Activated naive CD4-positive, alpha-beta T cell treated with Interleukin-2 at 50 U/mL for 16 hours (primary cell): Measurements from ENCODE around the gene SMAD3.
"Not testable (repeated sequence)": the region's sequence is repeated elsewhere in the genome, so short reads cannot be mapped to it uniquely, and the experiment has no call there.

Source experiments
- DNase-seq: peaks from one replicate; pipeline ENCODE4 v3.0.0-alpha.2; 2020

The SMAD3 gene

DNA sequence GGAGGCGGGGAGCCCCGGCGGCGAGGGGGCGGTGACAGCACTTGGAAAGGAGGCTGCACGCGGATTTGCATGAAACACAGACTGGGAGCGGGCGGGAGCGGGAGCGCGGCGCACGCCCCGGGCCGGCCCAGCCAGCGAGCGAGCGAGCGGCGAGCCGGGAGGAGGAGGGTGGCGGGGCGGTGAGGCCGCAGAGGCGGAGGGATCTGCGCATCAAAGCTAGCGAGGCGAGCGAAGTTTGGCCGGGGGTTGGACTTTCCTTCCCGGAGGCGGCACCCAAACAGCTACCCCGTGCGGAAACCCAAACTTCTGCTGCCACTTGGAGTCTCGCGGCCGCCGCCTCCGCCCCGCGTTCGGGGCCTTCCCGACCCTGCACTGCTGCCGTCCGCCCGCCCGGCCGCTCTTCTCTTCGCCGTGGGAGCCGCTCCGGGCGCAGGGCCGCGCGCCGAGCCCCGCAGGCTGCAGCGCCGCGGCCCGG, at the start of gene SMAD3:
SMAD3 (plus strand) TSS at position 72 of the 475 bp plus-strand sequence. CDS start 553 bp downstream, outside the sequence.
- peak; percentile 77 for DNase-seq

DNA sequence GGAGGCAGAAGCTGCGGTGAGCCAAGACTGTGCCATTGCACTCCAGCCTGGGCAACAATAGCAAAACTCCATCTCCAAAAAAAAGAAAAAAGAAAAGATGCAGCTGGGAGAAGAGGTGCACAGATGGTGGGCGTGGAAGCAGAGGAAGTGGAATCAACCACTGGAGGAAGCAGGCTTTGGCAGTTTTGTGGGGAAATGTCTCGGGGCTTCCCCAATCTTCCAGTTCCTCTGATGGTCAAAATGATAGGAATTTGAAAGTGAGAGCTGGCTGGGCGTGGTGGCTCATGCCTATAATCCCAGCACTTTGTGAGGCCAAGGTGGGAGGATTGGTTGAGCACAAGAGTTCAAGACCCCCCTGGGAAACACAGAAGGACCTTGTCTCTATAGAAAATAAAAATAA, 48.1 kb upstream of the SMAD3 start:
- DNase-seq: no peak

DNA sequence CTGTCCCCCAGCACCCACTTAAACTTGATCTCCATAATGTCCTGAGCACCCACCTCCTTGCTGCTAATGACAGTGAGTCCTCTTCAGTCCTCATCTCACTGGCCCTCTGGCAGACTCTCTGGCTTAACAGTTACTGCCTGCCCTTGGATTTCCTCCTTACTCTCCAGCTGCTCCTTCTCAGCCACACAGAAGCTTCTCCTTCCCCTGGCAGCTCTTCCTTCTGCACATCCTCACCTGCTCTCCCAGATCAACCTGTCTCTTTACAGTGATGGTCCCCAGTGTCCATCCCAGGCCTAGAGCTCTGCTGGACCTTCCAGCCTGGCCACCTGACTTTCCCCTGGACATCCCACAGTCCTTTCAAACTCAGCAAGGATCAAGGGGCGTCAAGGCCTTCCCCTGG, 47.4 kb upstream of the SMAD3 start:
- no peak for DNase-seq

DNA sequence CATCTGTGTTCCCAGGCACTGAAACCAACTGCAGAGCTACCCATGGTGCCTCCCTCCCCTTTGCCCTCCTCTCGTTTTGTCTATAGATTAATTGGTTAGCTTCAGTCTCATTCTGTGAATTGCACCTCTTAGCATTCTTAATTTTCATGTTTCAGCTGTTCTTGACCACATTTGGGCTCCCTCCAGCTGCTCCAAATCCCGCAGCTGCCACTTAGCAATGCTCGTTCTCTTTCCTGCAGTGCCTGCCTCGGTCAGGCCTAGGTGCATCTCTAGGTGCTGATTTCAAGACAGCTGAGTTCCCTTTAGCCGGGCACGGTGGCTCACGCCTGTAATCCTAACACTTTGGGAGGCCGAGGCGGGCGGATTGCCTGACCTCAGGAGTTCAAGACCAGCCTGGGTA, 47.0 kb upstream of the SMAD3 start:
- no peak for DNase-seq

DNA sequence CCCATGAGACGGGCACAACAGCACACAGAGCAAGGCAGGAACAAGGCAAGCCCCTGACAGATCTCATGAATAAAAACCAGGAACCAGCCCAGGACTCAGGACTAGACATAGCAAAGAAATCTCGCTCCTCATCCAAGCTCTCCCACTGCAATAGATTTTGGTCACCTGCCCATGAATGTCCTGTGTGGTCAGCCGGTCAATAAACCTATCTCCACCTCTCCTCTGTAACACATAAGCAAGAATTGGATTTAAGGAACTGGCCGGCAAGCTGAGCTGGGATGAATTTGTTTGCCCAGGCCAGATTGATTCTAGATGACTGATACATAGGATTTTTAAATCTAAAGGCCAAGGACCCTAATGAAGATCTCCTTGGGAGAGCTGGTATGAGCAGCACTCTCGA, 46.3 kb upstream of the SMAD3 start:
- DNase-seq: no peak

DNA sequence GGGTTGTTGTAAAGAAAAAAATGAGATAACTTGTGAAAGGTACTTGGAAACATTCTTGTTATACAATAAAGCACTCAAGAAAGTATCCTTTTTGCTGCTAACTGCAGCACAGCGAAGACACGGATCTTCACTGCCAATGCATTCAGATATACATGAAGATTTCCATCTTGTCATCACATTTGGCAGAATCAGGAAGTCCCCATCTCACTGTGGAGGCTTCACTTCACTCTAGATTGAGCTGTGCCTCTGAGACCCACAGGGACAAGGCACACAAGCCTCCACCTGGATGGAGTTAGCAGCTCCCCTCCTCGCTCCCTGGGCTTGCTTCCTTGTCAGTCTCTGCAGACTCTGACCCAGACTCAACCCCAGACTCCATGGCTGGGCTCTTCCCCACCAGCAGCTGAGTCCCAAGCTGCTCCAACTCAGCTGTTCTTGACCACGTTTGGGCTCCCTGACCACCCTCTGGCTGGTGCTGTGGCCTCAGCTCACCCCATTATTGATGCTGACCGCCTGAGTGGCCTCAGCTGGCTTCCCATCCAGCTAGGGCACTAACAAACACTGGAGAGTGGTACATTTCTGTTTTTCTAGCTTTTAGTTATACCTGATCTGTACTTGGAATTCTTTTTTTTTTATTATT, 45.4 kb upstream of the SMAD3 start:
- no peak for DNase-seq

DNA sequence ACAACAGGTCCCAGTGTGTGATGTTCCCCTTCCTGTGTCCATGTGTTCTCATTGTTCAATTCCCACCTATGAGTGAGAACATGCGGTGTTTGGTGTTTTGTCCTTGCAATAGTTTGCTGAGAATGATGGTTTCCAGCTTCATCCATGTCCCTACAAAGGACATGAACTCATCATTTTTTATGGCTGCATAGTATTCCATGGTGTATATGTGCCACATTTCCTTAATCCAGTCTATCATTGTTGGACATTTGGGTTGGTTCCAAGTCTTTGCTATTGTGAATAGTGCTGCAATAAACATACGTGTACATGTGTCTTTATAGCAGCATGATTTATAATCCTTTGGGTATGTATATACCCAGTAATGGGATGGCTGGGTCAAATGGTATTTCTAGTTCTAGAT, 44.7 kb upstream of the SMAD3 start:
- not testable (repeated sequence) for DNase-seq

DNA sequence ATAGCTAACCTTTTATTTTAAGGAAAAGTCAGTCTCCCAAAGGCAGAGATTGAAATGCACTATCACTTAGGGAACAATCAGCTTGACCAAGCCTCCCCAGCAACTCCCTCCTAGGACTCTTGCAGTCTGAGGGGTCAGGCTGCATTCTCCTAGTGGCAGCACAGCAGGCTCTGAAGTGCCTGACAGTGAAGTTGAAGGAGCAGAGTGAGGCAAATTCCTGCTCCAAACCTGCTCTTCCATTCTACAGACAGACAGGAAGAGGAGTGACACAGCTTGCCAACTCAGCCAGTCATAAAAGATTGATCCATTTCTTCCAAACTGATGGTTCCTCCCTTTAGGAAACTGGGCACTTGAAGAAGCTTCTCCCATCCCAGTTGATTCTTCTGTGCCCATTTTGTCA, 43.9 kb upstream of the SMAD3 start:
- no peak for DNase-seq

DNA sequence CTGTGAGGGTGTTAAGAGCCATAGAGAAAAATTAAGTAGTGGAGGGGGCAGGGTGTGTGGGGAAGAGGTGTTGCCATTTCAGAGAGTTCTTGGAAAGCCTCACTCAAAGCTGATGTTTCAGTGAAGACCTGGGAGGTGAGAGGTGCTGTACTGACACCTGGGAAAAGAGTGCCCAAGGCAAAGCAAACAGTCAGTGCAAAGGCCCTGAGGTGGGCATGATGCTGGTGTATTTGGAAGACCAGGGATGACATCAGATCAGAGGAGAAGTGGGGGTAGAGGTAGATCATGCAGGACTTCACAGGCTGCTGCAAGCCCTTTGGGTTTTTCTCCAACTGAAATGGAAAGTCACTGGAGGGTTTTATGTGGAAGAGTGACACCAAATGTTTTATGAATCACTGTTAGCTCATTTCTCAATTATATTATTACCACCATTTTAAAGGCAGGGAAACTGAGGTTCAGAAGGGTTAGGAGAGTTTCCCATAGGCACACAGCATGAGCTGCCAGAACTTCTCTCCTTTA, 42.8 kb upstream of the SMAD3 start:
- DNase-seq: no peak

DNA sequence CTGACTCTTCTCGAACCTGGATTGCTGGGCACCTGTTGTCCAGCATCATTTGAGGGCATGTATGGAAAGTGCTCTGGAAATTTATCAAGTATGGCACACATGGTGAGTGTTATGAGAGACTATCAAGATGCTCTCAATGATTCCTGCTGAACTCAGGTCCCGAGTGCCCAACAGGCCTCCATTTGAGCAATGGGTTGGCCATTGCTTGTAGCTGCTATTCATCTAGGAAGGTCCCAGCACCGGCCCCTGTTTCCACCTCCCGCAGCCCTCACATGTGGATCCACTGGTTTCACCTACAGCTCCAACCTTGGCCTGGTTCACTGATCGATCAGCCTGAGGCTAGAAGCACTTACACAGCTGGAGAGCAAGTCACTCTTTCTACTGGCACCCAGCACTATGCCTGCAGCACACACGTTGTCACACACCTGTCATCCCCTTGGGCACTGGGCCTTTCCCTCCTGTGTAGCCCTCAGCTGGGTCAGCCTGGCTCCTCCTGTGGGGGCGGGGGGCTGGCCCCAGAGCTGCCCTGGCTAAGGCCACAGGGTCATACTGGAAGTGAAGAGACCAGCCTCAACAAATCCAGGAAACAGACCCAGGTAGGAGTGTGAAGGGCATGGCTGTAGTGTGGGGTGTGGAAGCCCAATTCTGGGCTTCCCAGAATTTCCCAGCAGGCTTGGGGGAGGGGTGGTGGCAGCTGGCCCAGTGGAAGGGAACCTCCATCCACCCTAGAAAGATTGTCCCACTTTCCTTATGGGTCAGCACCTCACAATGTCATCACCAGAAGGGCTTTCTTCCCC, 41.7 kb upstream of the SMAD3 start:
- no peak for DNase-seq

DNA sequence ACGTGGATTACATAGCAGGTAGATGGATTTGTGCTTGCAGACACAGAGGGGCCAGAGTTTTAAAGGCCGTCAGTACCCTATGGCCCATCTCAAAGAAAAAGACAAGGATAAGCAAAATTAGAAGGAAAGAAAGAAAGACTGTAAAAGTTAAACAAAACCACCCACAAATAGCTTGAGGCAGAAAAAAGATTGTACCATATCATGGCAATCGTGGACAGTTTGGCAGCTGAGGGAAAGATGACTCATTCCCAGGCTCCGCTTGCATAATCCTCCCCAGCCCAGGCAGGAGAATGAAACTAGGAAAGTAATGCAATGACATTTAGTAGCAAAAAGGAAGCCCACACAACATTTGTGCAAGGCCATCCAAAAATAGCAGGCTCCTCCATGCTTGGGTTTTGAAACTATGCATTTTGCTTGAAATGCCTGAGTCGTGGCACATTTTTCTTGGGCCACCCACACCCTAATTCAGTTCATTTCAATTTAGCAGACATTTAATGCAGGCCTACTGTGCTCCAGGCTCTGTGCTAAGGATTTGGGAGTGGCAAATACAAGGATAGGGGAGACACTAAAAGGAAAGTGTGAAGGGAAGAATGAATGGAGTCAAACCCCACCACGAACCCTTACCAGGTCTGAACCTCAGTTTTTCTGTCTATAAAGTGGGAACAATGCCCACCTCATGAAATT, 40.9 kb upstream of the SMAD3 start:
- DNase-seq: peak; percentile 28

DNA sequence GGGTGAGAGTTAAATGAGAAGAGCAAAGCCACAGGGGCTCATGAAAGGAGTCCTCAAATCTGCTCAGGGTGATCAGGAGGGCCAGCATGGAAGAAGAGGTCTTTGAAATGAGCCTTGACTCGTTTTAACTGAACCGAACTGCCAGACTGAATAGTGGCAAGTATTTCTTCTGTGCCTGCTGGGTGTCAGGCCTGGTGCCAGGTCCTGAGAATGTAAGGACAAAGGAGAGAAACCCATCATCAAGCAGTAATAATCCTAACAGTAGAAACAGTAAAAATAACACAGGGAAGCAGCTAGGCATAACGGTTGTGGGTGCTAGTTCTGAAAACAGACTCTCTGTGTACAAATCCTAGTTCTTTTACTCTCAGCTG, 40.4 kb upstream of the SMAD3 start:
- DNase-seq: no peak

DNA sequence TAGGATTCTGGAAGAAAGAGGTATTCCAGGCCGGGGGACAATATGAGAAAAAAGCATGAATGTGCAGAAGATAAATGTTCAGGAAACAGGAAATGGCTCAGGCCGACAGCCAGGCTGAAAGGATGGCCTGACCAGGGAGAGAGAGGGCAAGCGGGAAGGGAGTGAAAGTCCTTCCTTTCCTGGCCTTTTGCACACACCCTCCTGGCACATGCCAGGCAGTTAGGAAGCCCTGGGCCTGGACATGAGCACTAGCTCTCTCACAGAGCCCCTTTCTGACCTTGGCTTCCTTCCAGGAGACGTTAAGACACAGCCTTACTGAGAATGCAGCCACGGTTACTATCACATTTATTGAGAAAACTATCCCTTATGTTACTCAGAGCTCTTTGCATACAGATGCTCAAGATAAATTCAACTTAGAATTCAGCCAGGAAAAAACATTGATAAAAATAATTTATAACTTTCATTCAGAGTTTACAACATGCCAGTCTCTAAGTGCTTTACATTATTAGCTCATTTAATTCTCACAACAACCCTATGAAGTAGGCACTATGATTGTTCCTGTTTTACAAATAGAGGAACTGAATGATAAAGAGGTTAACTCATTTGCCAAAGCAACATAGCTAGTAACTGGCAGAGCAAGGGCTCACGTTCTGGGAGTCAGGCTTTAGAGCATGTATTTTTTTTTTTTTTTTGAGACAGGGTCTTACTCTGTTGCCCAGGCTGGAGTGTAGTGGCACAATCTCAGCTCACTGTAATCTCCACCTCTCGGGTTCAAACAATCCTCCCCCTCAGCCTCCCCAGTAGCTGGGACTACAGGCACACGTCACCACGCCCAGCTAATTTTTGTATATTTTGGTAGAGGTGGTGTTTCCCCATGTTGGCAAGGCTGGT, 39.4 kb upstream of the SMAD3 start:
- DNase-seq: no peak

DNA sequence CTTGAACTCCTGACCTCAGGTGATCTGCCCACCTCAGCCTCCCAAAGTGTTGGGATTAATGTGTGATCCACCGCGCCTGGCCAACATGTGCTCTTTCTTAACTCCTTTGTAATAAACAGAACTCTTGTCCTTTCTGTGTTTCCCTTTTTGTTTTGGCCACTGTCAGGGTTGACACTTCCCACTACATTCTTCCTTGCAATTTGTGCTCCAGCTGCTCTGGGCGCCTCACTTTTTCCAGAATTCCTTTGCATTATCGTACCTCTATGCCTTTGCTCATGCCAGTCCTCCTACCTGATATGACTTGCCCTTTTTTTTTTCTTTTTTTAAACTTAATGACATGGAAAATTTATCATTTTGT, 38.8 kb upstream of the SMAD3 start:
- no peak for DNase-seq

DNA sequence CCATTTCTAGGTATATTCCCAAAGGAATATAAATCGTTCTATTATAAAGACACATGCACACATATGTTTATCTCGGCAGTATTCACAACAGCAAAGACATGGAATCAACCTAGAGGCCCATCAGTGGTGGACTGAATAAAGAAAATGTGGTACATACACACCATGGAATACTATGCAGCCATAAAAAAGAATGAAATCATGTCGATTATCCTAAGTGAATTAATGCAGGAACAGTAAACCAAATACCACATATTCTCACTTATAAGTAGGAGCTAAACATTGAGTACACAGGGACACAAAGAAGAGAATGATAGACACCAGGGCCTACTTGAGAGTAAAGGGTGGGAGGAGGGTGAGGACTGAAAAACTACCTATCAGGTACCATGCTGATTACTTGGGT, 37.0 kb upstream of the SMAD3 start:
- DNase-seq: not testable (repeated sequence)

DNA sequence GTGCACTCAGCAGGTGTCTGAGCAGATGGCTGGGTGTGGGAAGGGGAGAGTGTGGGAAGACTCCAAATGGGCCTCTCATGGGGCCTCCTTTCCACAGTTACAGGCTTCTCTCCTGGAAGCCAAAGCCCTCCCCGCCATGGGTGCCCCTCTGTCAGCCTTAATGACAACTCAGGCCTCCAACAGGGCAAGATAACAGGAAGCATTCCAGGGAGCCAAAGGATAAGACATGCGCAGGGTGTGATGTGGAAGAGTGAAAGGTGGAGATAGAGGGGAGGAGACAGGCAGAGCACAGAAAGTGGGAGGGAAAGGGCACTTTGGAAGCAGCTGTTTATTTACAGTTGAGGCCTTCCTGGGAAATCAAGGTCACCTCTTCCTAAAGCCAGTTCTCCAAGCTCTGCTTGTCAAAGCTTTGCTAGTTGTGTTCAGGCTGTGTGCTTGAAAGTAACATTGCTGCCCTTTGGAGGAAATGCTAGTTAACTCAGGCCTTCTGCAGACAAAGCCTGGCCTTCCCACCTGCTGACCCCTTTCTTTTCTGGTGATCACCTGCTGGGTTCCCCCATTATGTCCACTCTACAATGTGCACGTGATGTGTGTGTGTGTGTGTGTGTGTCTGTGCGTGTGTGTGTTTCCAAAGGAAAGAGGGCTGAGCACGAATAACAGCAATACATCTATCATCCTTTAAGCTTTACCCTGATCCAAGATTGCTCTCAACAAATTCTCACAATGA, 35.2 kb upstream of the SMAD3 start:
- no peak for DNase-seq

DNA sequence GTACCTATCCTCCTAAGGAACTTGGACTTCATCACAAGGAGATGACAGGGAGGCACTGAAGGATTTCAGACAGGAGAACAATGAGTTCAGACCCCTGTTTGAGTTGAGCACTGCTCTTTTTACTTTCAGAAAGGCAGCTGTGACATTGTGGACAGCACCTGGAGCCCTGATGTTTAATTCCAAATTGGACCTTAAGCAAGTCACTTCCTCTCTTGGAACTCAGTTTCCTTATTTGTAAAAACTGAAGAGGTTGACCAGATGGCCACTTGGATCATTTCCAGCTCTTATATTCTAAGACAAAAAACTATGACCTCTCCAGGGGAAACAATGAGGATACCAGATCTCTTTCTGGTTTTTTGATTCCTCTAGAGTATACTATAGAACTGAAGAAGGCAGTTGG, 34.1 kb upstream of the SMAD3 start:
- no peak for DNase-seq

DNA sequence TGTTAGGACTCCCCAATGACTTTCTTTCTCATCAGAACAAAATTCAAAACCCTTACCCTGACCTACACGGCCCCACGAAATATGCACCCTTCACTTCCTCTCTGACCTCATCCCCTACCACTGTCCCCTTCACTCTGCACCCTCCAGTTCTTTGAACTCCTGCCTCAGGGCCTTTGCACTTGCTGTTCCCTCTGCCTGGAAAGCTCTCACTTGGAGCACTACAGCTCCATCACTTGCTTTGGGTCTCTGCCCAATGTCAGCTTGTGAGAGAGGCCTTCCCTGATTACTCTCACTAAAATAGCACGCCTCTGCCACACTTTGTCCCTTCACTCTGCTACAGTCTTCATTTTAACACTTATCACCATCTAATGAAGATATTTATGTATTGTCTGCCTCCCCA, 32.8 kb upstream of the SMAD3 start:
- no peak for DNase-seq

DNA sequence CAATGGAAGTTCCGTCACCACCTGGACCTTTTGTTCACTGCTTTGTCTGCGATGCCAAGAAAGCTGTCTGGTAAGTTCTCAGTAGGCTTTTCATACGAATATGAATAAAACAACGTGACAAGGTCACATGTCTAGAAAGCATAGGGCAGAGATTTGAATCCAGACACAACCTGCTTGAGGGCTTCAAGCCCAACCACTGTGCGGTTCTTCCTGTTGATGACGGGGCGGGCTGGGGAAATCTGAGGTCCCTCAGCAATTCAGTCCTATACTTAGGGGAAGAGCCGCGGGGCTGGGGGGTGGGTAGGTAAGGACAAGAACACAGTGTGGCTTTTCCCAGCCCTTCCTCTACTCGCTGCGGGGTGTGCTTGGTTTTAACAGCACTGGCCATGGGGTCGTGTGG, 32.4 kb upstream of the SMAD3 start:
- DNase-seq: peak; percentile 20

DNA sequence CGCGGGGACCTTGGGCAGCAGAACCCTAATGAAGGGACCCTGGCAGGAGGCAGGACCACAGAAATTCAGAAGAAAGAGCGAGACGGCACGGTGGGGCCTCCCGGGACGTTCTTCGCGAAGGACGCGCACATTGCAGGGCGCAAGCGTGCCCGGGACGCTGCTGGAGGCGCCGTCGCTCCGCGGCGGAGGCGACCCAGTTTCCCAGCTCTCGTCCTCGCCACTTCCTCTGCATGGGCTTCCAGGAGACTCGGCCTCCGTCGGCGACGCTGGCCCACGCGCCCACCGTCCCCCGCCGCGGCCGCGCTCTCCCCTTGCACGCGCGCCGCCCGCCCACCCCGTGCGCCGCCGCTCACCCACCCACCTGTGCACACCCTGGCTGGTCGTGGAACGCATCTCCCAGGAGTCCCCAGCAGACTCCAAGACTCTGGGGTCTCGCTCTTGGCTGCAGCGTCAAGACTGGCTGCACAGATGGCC, 31.8 kb upstream of the SMAD3 start:
- DNase-seq: peak; percentile 27

DNA sequence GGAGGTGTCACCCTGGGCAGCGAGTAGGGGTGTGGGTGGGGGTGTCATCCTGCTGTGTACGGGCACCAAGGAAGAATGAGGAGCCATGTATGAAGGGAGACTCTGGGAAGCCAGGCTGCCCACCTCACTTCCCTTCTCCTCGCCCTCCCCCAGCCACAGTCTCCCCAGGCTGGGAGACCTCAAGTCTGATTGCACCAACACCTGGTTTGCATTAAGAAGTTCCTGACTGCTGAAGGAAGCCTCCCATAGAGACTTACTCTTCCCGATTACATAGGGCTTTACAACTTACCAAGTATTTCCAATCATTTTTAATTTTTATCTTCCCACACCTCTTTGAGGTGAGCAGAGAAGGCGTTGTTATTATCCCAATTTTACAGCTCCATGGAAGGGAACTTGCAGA, 29.5 kb upstream of the SMAD3 start:
- no peak for DNase-seq
